Stomach (tissue), 4 donors: Measurements from ENCODE around the gene TNS1.

Experiments
- CTCF ChIP-seq, 7 experiments: fragments of 450-650 bp in 4 of 7; fragments of 200-600 bp in 3 of 7; sonication (generic) in 3 of 7; IDR thresholded peaks; one replicate each; pipeline ENCODE4 v1.5.1; 2016 to 2019; ENCODE audit warnings: antibody characterized with exemption in 7 of 7, control low read depth in 2 of 7, mild to moderate bottlenecking in 1 of 7
- EP300 ChIP-seq: sonication (generic); formaldehyde crosslinking; IDR thresholded peaks from one replicate; pipeline ENCODE4 v1.6.1; 2017; ENCODE audit warnings: antibody characterized with exemption
- POLR2A ChIP-seq, 4 donors: fragments of 450-650 bp; IDR thresholded peaks; one replicate each; pipeline ENCODE4 v1.6.1; 2016; ENCODE audit warnings: antibody characterized with exemption in 4 of 4, control low read depth in 2 of 4, mild to moderate bottlenecking in 1 of 4, moderate library complexity in 1 of 4

GRCh38 chr2:217875556-217876252 is 127.1 kb downstream of the TNS1 start:
- no peak for TF ChIP-seq CTCF (IDR thresholded peaks at IDR 0.05)
- no peak for TF ChIP-seq POLR2A (IDR thresholded peaks at IDR 0.05)
- TF ChIP-seq EP300: no peak
